PC-3 (cell line): ENCODE results near the gene CASD1. TPM values are rescaled to one million over a fixed set of nuclear protein-coding genes. Genes with fewer than 3 reads are reported as not detected.

Source experiments
- ATAC-seq: fragments of 200-7000 bp; cut with Tn5 transposase; 2 replicates; pipeline ENCODE4 v1.9.1; 2020; ENCODE audit warnings: mild to moderate bottlenecking, moderate library complexity
- BruUV-seq: library from RNA; stranded (reverse); fragments of 400-500 nt; replicated peaks from 2 replicates; lab custom pipeline; 2021; lab: Mats Ljungman, UMichigan
- CTCF ChIA-PET: fragments of 300-600 bp; sonication (Branson Sonifier 250); formaldehyde crosslinking; loops from one replicate; lab custom pipeline; 2022; ENCODE audit warnings: antibody characterized with exemption; lab: Charles Lee
- POLR2A ChIA-PET: fragments of 300-600 bp; sonication (Branson Sonifier 250); formaldehyde crosslinking; loops from one replicate; lab custom pipeline; 2022; ENCODE audit warnings: antibody characterized with exemption; ENCODE audit not compliant: unreplicated experiment; lab: Charles Lee
- DNase-seq: peaks from one replicate; pipeline ENCODE4 v3.0.0-alpha.2; 2015
- H2AFZ ChIP-seq: fragments of 300-600 bp; sonication (generic); 2 replicates; pipeline ENCODE4 v1.6.0; 2016; ENCODE audit warnings: antibody characterized with exemption, low read length
- H3F3A ChIP-seq: fragments of 300-600 bp; sonication (generic); one replicate; pipeline ENCODE4 v1.6.0; 2017; ENCODE audit warnings: antibody characterized with exemption, low read length, control low read depth, mild to moderate bottlenecking; ENCODE audit not compliant: unreplicated experiment
- H3K27ac ChIP-seq: fragments of 300-600 bp; sonication (generic); 2 replicates; pipeline ENCODE4 v1.5.1; 2016; ENCODE audit warnings: mild to moderate bottlenecking, low read length
- H3K27me3 ChIP-seq: fragments of 300-600 bp; sonication (generic); 2 replicates; pipeline ENCODE4 v1.6.1; 2016; ENCODE audit warnings: low read length, mixed read lengths
- H3K36me3 ChIP-seq: fragments of 300-600 bp; sonication (generic); 2 replicates; pipeline ENCODE4 v1.6.1; 2016; ENCODE audit warnings: low read depth, mixed run types, low read length, mixed read lengths
- H3K4me1 ChIP-seq: fragments of 300-600 bp; sonication (generic); 2 replicates; pipeline ENCODE4 v1.5.1; 2016; ENCODE audit warnings: low read length; ENCODE audit not compliant: insufficient read depth
- H3K4me2 ChIP-seq: fragments of 300-600 bp; sonication (generic); 2 replicates; pipeline ENCODE4 v1.6.0; 2016; ENCODE audit warnings: low read length
- H3K4me3 ChIP-seq: fragments of 300-600 bp; sonication (generic); 2 replicates; pipeline ENCODE4 v1.5.1; 2016; ENCODE audit warnings: mild to moderate bottlenecking, low read length, mixed read lengths
- H3K79me2 ChIP-seq: fragments of 300-600 bp; sonication (generic); 2 replicates; pipeline ENCODE4 v1.6.1; 2017; ENCODE audit warnings: low read length, mixed read lengths
- H3K9ac ChIP-seq: fragments of 300-600 bp; sonication (generic); 2 replicates; pipeline ENCODE4 v1.6.0; 2016; ENCODE audit warnings: mild to moderate bottlenecking, low read length
- H3K9me2 ChIP-seq: fragments of 300-600 bp; sonication (generic); replicated peaks from 2 replicates; pipeline ENCODE4 v1.6.1; 2016; ENCODE audit warnings: mixed run types, low read length, mixed read lengths
- H3K9me3 ChIP-seq: fragments of 300-600 bp; sonication (generic); 2 replicates; pipeline ENCODE4 v1.6.1; 2016; ENCODE audit warnings: low read length, mixed read lengths
- H4K20me1 ChIP-seq: fragments of 300-600 bp; sonication (generic); 2 replicates; pipeline ENCODE4 v1.6.1; 2016; ENCODE audit warnings: low read length, mixed read lengths
- CTCF ChIP-seq: fragments of 300-600 bp; sonication (generic); conservative IDR thresholded peaks from 2 replicates; pipeline ENCODE4 v1.5.1; 2017; ENCODE audit warnings: antibody characterized with exemption, low read depth, mild to moderate bottlenecking, low read length
- EZH2 ChIP-seq: fragments of 300-600 bp; sonication (generic); IDR thresholded peaks from one replicate; pipeline ENCODE4 v1.6.1; 2017; ENCODE audit warnings: antibody characterized with exemption, mild to moderate bottlenecking, low read length; ENCODE audit not compliant: unreplicated experiment
- EZH2phosphoT487 ChIP-seq: fragments of 300-600 bp; sonication (generic); IDR thresholded peaks from 2 replicates; pipeline ENCODE4 v1.6.1; 2018; ENCODE audit warnings: mild to moderate bottlenecking, antibody characterized with exemption, low read length, borderline replicate concordance
- intact Hi-C: fragments of 100-400 bp; cut with micrococcal nuclease; formaldehyde crosslinking; loops from 2 replicates; pipeline ENCODE4 v1.9.0; 2023
- total RNA-seq: library from RNA; depleted of rRNA; stranded (reverse); fragments of >200 nt; gene quantifications from 2 replicates; pipeline ENCODE4 v1.2.3, GENCODE V29; 2014

The CASD1 gene
- total RNA-seq, 1 experiment from 2014 or later, result 9.3 TPM

GRCh38 chr7:94577357-94577756, 67.7 kb downstream of the CASD1 start:
- H3F3A ChIP-seq, result peaks cover 7% of the 10 kb centered on the region
- no peaks in the 10 kb centered on the region for H3K27me3 ChIP-seq
- POLR2A ChIA-PET, result no interaction called here
- H3K79me2 ChIP-seq, result no peaks in the 10 kb centered on the region
- no peak overlapping the region for H3K4me3 ChIP-seq
- CTCF ChIA-PET, result no interaction called here
- H3K9ac ChIP-seq, result no peak overlapping the region
- no peaks in the 10 kb centered on the region for H3K36me3 ChIP-seq
- intact Hi-C loops, result no loop called here
- no peak overlapping the region for H2AFZ ChIP-seq
- H3K4me1 ChIP-seq, result peaks cover 39% of the 10 kb centered on the region
- H3K9me3 ChIP-seq, result no peaks in the 10 kb centered on the region
- no peak for DNase-seq
- no peaks in the 10 kb centered on the region for H4K20me1 ChIP-seq
- no peak for TF ChIP-seq EZH2phosphoT487
- no peak for TF ChIP-seq CTCF
- no peak for TF ChIP-seq EZH2
- no TSS peak for BruUV-seq
- H3K4me2 ChIP-seq, result no peak overlapping the region
- H3K27ac ChIP-seq, result no peak overlapping the region
- ATAC-seq, result no peak
- H3K9me2 ChIP-seq, result no peaks in the 10 kb centered on the region

- Histone ChIP-seq H3K4me1 (peaks cover 42% of the 10 kb centered on the region), H3K9me2 (no peaks in the 10 kb centered on the region), H2AFZ (no peak overlapping the region), H3K9ac (no peak overlapping the region), H3K4me2 (peak overlapping the region; percentile 47), H3K27ac (peak overlapping the region; percentile 8; the same call in 1 of the 2 replicates), H4K20me1 (no peaks in the 10 kb centered on the region), H3K9me3 (no peaks in the 10 kb centered on the region), H3K4me3 (no peak overlapping the region), H3F3A (peaks cover 7% of the 10 kb centered on the region), H3K79me2 (no peaks in the 10 kb centered on the region), H3K36me3 (no peaks in the 10 kb centered on the region), H3K27me3 (no peaks in the 10 kb centered on the region)
- TF ChIP-seq EZH2phosphoT487 (no peak), CTCF (no peak), EZH2 (no peak)
- DNase-seq (peak; percentile 88), ATAC-seq (peak; percentile 59)
- no TSS peak for BruUV-seq
- POLR2A ChIA-PET, result no interaction called here
- intact Hi-C loops, result no loop called here
- CTCF ChIA-PET, result interaction anchor here (0.7 kb wide), 1 partner anchor 79 kb away, joined by 5 read pairs; no protein-coding TSS in a partner anchor
Observed at GRCh38 chr7:94578614-94579013, 69.0 kb downstream of the CASD1 start.

GRCh38 chr7:94579470-94579869, 69.9 kb downstream of the CASD1 start:
- H3K27ac ChIP-seq, result no peak overlapping the region

More at GRCh38 chr7:94579470-94579869, 69.9 kb downstream of the CASD1 start:
- no peak overlapping the region for H3K9ac ChIP-seq
- TF ChIP-seq EZH2 (no peak), CTCF (no peak), EZH2phosphoT487 (no peak)
- BruUV-seq, result no TSS peak
- H2AFZ ChIP-seq, result no peak overlapping the region
- H3K9me3 ChIP-seq, result no peaks in the 10 kb centered on the region
- intact Hi-C loops, result no loop called here
- DNase-seq (no peak), ATAC-seq (no peak)
- no peaks in the 10 kb centered on the region for H3K79me2 ChIP-seq
- no peaks in the 10 kb centered on the region for H3K36me3 ChIP-seq
- H3F3A ChIP-seq, result peaks cover 7% of the 10 kb centered on the region
- no peaks in the 10 kb centered on the region for H4K20me1 ChIP-seq
- ChIA-PET POLR2A (no interaction called here), CTCF (no interaction called here)
- H3K27me3 ChIP-seq, result no peaks in the 10 kb centered on the region
- peaks cover 50% of the 10 kb centered on the region for H3K4me1 ChIP-seq
- H3K4me2 ChIP-seq, result no peak overlapping the region
- no peak overlapping the region for H3K4me3 ChIP-seq
- H3K9me2 ChIP-seq, result no peaks in the 10 kb centered on the region
